Ectodermal cell (in vitro differentiated cells): ENCODE measurements around the gene MCRIP2.

Experiments
- H3K27ac ChIP-seq: 2 replicates; pipeline ENCODE4 v1.7.0; 2013; ENCODE audit warnings: mild to moderate bottlenecking, low read depth, low read length; ENCODE audit not compliant: insufficient read depth, poor library complexity, severe bottlenecking
- H3K27me3 ChIP-seq: 2 replicates; pipeline ENCODE4 v1.7.0; 2013; ENCODE audit warnings: mild to moderate bottlenecking, low read length; ENCODE audit not compliant: insufficient read depth, control insufficient read depth, poor library complexity, severe bottlenecking
- H3K36me3 ChIP-seq: one replicate; pipeline ENCODE4 v1.7.0; 2013; ENCODE audit warnings: low read length; ENCODE audit not compliant: control insufficient read depth, insufficient read depth
- H3K4me1 ChIP-seq: one replicate; pipeline ENCODE4 v1.7.0; 2013; ENCODE audit warnings: low read length; ENCODE audit not compliant: control insufficient read depth, insufficient read depth
- H3K4me3 ChIP-seq: 2 replicates; pipeline ENCODE4 v1.7.0; 2013; ENCODE audit warnings: low read depth, low read length, control low read depth; ENCODE audit not compliant: insufficient read depth
- H3K9me3 ChIP-seq: 2 replicates; pipeline ENCODE4 v1.7.0; 2013; ENCODE audit warnings: mild to moderate bottlenecking, low read length, moderate library complexity; ENCODE audit not compliant: control insufficient read depth
- WGBS, 2 experiments: methylation state at CpG; one replicate each; pipeline ENCODE4 v1.1.7; 2013; ENCODE audit warnings: missing lambda C conversion rate in 2 of 2; 5-methylcytosine and 5-hydroxymethylcytosine counted together

MCRIP2 gene

GRCh38 chr16:660459-661183 is 19.0 kb downstream of the MCRIP2 start:
- Histone ChIP-seq H3K4me1 (peaks cover 6% of the 10 kb centered on the region), H3K36me3 (no peaks in the 10 kb centered on the region), H3K27me3 (no peaks in the 10 kb centered on the region), H3K27ac (no peak overlapping the region), H3K4me3 (no peak overlapping the region), H3K9me3 (no peaks in the 10 kb centered on the region)
- WGBS, 2 experiments: 26 to 28% methylated on average over 35 to 36 of the region's 43 CpGs

- WGBS, 2 experiments: 81 to 83% methylated on average over 35 of the region's 35 CpGs
- no peak overlapping the region for H3K4me3 ChIP-seq
- H3K27me3 ChIP-seq: no peaks in the 10 kb centered on the region
- no peaks in the 10 kb centered on the region for H3K36me3 ChIP-seq
- no peaks in the 10 kb centered on the region for H3K9me3 ChIP-seq
- H3K27ac ChIP-seq: no peak overlapping the region
- H3K4me1 ChIP-seq: peaks cover 6% of the 10 kb centered on the region
Observed at GRCh38 chr16:661184-661821, 19.7 kb downstream of the MCRIP2 start.

GRCh38 chr16:662095-662494 is 20.5 kb downstream of the MCRIP2 start:
- Histone ChIP-seq H3K9me3 (no peaks in the 10 kb centered on the region), H3K4me1 (peaks cover 6% of the 10 kb centered on the region), H3K27me3 (no peaks in the 10 kb centered on the region), H3K27ac (no peak overlapping the region), H3K4me3 (no peak overlapping the region), H3K36me3 (no peaks in the 10 kb centered on the region)
- 96 to 97% methylated on average over 19 of the region's 19 CpGs for WGBS, 2 experiments

GRCh38 chr16:662597-662996 is 21.0 kb downstream of the MCRIP2 start:
- Histone ChIP-seq H3K9me3 (no peaks in the 10 kb centered on the region), H3K27ac (no peak overlapping the region), H3K36me3 (no peaks in the 10 kb centered on the region), H3K27me3 (no peaks in the 10 kb centered on the region), H3K4me1 (peaks cover 6% of the 10 kb centered on the region), H3K4me3 (no peak overlapping the region)
- WGBS, 2 experiments: 95 to 96% methylated on average over 21 of the region's 21 CpGs

GRCh38 chr16:666572-666971 is 24.9 kb downstream of the MCRIP2 start:
- no peak overlapping the region for H3K4me3 ChIP-seq
- H3K36me3 ChIP-seq: peaks cover 20% of the 10 kb centered on the region
- H3K27ac ChIP-seq: no peak overlapping the region
- 92 to 94% methylated on average over 13 of the region's 13 CpGs for WGBS, 2 experiments
- H3K27me3 ChIP-seq: no peaks in the 10 kb centered on the region
- no peaks in the 10 kb centered on the region for H3K9me3 ChIP-seq
- peaks cover 5% of the 10 kb centered on the region for H3K4me1 ChIP-seq

- Histone ChIP-seq H3K36me3 (peaks cover 27% of the 10 kb centered on the region), H3K27me3 (no peaks in the 10 kb centered on the region), H3K9me3 (no peaks in the 10 kb centered on the region), H3K4me3 (no peak overlapping the region), H3K4me1 (peaks cover 5% of the 10 kb centered on the region), H3K27ac (no peak overlapping the region)
- 91 to 92% methylated on average over 22 of the region's 22 CpGs for WGBS, 2 experiments
Observed at GRCh38 chr16:667113-667779, 25.6 kb downstream of the MCRIP2 start.

GRCh38 chr16:667780-668518 is 26.3 kb downstream of the MCRIP2 start, which contains the start of gene RHOT2:
RHOT2 (plus strand) TSS chr16:668132; CDS start chr16:668200, 68 bp downstream.
- no peaks in the 10 kb centered on the region for H3K9me3 ChIP-seq
- peaks cover 5% of the 10 kb centered on the region for H3K4me1 ChIP-seq
- no peak within 1 kb of the TSS for H3K27ac ChIP-seq
- H3K36me3 ChIP-seq: peaks cover 32% of the 10 kb centered on the region
- 1% methylated on average over 78 of the region's 78 CpGs for WGBS, 2 experiments
- no peaks in the 10 kb centered on the region for H3K27me3 ChIP-seq
- H3K4me3 ChIP-seq: peak within 1 kb of the TSS; percentile 98

GRCh38 chr16:668519-669171 is 27.0 kb downstream of the MCRIP2 start:
- Histone ChIP-seq H3K4me1 (peaks cover 5% of the 10 kb centered on the region), H3K4me3 (peak overlapping the region; percentile 98), H3K27me3 (no peaks in the 10 kb centered on the region), H3K9me3 (no peaks in the 10 kb centered on the region), H3K36me3 (peaks cover 34% of the 10 kb centered on the region), H3K27ac (no peak overlapping the region)
- WGBS, 2 experiments: 16 to 17% methylated on average over 50 of the region's 50 CpGs

- Histone ChIP-seq H3K36me3 (peaks cover 34% of the 10 kb centered on the region), H3K4me1 (peaks cover 9% of the 10 kb centered on the region), H3K27me3 (no peaks in the 10 kb centered on the region), H3K9me3 (no peaks in the 10 kb centered on the region), H3K27ac (no peak overlapping the region), H3K4me3 (no peak overlapping the region)
- WGBS, 2 experiments: 96% methylated on average over 13 of the region's 13 CpGs
Observed at GRCh38 chr16:669666-670065, 28.0 kb downstream of the MCRIP2 start.
